GM13976 (cell line): Measurements from ENCODE around the gene UBA3.

ENCODE experiments used
- DNase-seq: peaks from one replicate; pipeline ENCODE4 v3.0.0; 2012; ENCODE audit warnings: low spot score
- in situ Hi-C: fragments of 300-500 bp; cut with MboI; formaldehyde crosslinking; loops from one replicate; pipeline ENCODE4 v1.12.0; 2022; ENCODE audit warnings: low sequenced_read_pairs, mixed read lengths, inconsistent platforms; ENCODE audit not compliant: unreplicated experiment
- TF ChIP-seq, protein P1 (sequence below): IDR thresholded peaks from 2 replicates; pipeline ENCODE4 v1.5.1; 2012; ENCODE audit warnings: borderline replicate concordance, mild to moderate bottlenecking; ENCODE audit not compliant: insufficient read depth; ENCODE audit errors: extremely low read depth, missing control alignments, control extremely low read depth

The UBA3 gene

DNA sequence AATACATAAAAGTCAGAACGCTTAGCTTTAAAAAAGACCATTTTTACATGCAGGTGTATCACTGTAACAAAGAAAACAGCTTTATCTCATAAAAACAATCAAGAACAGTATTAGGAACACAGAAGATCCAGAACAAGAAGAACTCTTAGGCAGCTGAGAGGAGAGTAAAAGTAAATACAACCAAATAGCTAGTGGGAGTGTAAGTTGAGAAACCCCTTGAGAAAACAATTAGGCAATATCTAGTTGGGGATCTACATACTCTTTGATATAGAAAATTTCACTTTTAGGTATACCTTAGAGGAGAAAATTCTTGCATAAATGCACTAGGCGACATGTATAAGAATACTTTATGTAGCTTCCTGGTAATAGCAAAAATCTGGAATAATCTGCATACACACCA is 35.6 kb downstream of the UBA3 start:
- no peak for DNase-seq
- in situ Hi-C loops, result no loop called here

DNA sequence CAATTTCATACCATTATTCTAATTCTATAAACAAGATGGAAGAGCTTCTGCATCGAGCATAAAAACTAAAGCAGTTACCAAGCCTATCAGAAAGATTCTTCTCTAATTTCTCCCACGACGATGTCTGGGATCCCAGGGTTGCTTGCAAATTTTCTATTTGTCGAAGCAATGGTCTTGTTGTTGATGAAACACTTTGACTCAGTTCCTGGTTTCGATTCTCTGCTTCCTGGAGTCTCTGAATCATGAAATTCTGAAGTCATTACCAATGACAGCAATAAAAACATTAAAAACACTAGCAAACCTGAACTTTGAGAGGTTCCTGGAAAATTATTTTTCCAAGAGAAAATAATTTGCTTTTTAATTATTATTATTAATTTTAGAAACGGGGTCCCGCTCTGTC is 46.7 kb downstream of the UBA3 start:
- DNase-seq, result no peak
- in situ Hi-C loops, result no loop called here
- TF ChIP-seq, protein P1, sequence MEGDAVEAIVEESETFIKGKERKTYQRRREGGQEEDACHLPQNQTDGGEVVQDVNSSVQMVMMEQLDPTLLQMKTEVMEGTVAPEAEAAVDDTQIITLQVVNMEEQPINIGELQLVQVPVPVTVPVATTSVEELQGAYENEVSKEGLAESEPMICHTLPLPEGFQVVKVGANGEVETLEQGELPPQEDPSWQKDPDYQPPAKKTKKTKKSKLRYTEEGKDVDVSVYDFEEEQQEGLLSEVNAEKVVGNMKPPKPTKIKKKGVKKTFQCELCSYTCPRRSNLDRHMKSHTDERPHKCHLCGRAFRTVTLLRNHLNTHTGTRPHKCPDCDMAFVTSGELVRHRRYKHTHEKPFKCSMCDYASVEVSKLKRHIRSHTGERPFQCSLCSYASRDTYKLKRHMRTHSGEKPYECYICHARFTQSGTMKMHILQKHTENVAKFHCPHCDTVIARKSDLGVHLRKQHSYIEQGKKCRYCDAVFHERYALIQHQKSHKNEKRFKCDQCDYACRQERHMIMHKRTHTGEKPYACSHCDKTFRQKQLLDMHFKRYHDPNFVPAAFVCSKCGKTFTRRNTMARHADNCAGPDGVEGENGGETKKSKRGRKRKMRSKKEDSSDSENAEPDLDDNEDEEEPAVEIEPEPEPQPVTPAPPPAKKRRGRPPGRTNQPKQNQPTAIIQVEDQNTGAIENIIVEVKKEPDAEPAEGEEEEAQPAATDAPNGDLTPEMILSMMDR, result no peak

More for the DNA sequence above, 35.6 kb downstream of the UBA3 start:
- TF ChIP-seq, protein P1, result no peak

- no peak for DNase-seq
- TF ChIP-seq, protein P1, result no peak
- in situ Hi-C loops, result no loop called here
These were observed 47.4 kb downstream of the UBA3 start for GRCh38 chr3:69032737-69033136.

DNA sequence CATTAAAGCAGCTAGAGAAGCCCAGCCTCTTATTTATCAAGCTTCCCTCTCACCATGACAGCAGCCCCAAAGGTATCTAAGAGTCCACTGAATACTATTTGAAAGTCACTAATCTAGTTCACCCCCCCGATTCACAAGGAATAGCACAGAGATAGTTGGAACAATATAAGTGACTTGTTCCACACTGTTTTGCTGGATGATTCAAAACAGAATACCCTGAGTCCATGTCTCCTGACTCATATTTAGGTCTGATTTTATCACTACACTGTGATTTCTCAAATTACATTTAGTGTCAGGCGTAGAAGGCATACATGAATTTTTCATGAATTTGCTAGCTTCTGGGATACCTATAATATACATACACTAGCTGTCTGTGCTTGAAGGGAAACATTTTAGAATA is 48.0 kb downstream of the UBA3 start:
- DNase-seq, result no peak
- TF ChIP-seq, protein P1, result no peak
- in situ Hi-C loops, result no loop called here

DNA sequence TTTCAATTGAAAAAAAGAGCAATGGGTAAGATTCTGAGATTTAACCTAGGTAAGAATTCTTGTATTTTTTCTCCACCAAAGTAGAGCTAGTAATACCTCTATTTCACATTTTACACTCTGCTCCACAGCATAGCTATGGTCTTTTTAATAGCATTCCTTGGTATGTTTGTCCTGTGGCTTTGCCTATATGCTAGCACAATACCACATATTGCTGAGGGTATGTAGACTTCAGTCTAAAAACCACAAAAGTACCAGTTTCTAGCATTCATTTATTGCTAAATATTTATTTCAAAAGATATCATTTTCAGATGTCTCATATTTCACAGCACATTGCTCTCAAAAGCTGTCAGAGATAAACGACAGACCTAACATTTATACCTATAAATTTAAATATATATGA is 48.5 kb downstream of the UBA3 start:
- in situ Hi-C loops, result no loop called here
- TF ChIP-seq, protein P1, result no peak
- no peak for DNase-seq

GRCh38 chr3:69020857-69021256 is 59.3 kb downstream of the UBA3 start:
- in situ Hi-C loops, result no loop called here
- DNase-seq, result no peak
- TF ChIP-seq, protein P1, result no peak

GRCh38 chr3:69020424-69020823 is 59.7 kb downstream of the UBA3 start:
- in situ Hi-C loops, result no loop called here
- TF ChIP-seq, protein P1, result no peak
- DNase-seq, result no peak
